HCT116 (cell line): ENCODE measurements around the gene HNMT. TPM values are rescaled to one million over a fixed set of nuclear protein-coding genes. Genes with fewer than 3 reads are reported as not detected.

Experiments
- ATAC-seq: fragments of 200-7000 bp; cut with Tn5 transposase; 2 replicates; pipeline ENCODE4 v1.9.1; 2020; ENCODE audit warnings: mild to moderate bottlenecking, moderate library complexity
- BruUV-seq: library from RNA; stranded (reverse); fragments of 400-500 nt; replicated peaks from 2 replicates; lab custom pipeline; 2021; lab: Mats Ljungman, UMichigan
- CTCF ChIA-PET: fragments of 300-600 bp; sonication (Branson Sonifier 250); formaldehyde crosslinking; loops from one replicate; lab custom pipeline; 2021; ENCODE audit warnings: antibody characterized with exemption; lab: Charles Lee
- POLR2A ChIA-PET: fragments of 300-600, 350-600 bp; sonication (Branson Sonifier 250); formaldehyde crosslinking; loops from one replicate; lab custom pipeline; 2021; ENCODE audit warnings: antibody characterized with exemption; lab: Charles Lee
- RAD21 ChIA-PET, 2 experiments: fragments of 300-600 bp; sonication (Branson Sonifier 250); formaldehyde crosslinking; loops; one replicate each; lab custom pipeline; 2023; ENCODE audit warnings: low total read pairs in 2 of 2; ENCODE audit not compliant: uncharacterized antibody in 2 of 2, unreplicated experiment in 2 of 2, low non-redundant PET in 1 of 2; lab: Charles Lee
- DNase-seq: peaks from one replicate; pipeline ENCODE4 v3.0.0-alpha.2; 2010; ENCODE audit warnings: low read depth, low spot score
- H2AFZ ChIP-seq: fragments of 200-600 bp; shearing (Covaris generic), sonication (generic); 2 replicates; pipeline ENCODE4 v1.6.1; 2017; ENCODE audit warnings: low read depth, mixed run types, mixed read lengths, antibody characterized with exemption, low read length; ENCODE audit not compliant: poor library complexity, severe bottlenecking
- H3K27ac ChIP-seq: 2 replicates; pipeline ENCODE4 v1.5.1; 2012; ENCODE audit warnings: low read depth, low read length
- H3K27me3 ChIP-seq: fragments of 200-600 bp; sonication (generic); 2 replicates; pipeline ENCODE4 v1.6.1; 2016; ENCODE audit warnings: mixed run types, low read length, mixed read lengths; ENCODE audit not compliant: insufficient read depth
- H3K36me3 ChIP-seq, 2 experiments: fragments of 200-500 bp in 1 of 2; fragments of 200-600 bp in 1 of 2; sonication (Bioruptor generic) in 1 of 2; sonication (generic) in 1 of 2; 2 replicates each; pipeline versions ENCODE4 v1.5.1 to v1.6.1; 2014 to 2016; ENCODE audit warnings: low read length in 2 of 2, inconsistent platforms in 1 of 2, mixed read lengths in 1 of 2, mixed run types in 1 of 2; ENCODE audit not compliant: insufficient read depth in 2 of 2, control insufficient read depth in 1 of 2
- H3K4me1 ChIP-seq, 2 experiments: fragments of 200-600 bp in 1 of 2; sonication (generic) in 1 of 2; 2 replicates each; pipeline versions ENCODE4 v1.5.1 to v1.6.1; 2012 to 2017; ENCODE audit warnings: low read length in 2 of 2, inconsistent platforms in 1 of 2, mild to moderate bottlenecking in 1 of 2, mixed read lengths in 1 of 2, mixed run types in 1 of 2, moderate library complexity in 1 of 2; ENCODE audit not compliant: insufficient read depth in 2 of 2, control insufficient read depth in 1 of 2
- H3K4me2 ChIP-seq: fragments of 200-600 bp; sonication (generic); 2 replicates; pipeline ENCODE4 v1.6.1; 2017; ENCODE audit warnings: mixed run types, low read length, mixed read lengths
- H3K4me3 ChIP-seq, 2 experiments: fragments of 200-600 bp in 1 of 2; sonication (generic) in 1 of 2; replicated peaks in 1 of 2; 2 replicates each; pipeline ENCODE4 v1.5.1; 2011 to 2016; ENCODE audit warnings: low read length in 2 of 2, control low read depth in 1 of 2, low read depth in 1 of 2, mild to moderate bottlenecking in 1 of 2, mixed read lengths in 1 of 2, mixed run types in 1 of 2
- H3K79me2 ChIP-seq: fragments of 200-600 bp; sonication (generic); 2 replicates; pipeline ENCODE4 v1.6.1; 2017; ENCODE audit warnings: mild to moderate bottlenecking, mixed run types, low read length, moderate library complexity, mixed read lengths; ENCODE audit not compliant: insufficient read depth
- H3K9ac ChIP-seq: fragments of 200-600 bp; sonication (generic); 2 replicates; pipeline ENCODE4 v1.6.1; 2016; ENCODE audit warnings: low read length, mixed read lengths
- H3K9me2 ChIP-seq: fragments of 200-600 bp; sonication (generic), shearing (Covaris generic); 2 replicates; pipeline ENCODE4 v1.6.1; 2017; ENCODE audit warnings: mixed run types, mild to moderate bottlenecking, moderate library complexity; ENCODE audit not compliant: insufficient read depth
- H3K9me3 ChIP-seq, 2 experiments: fragments of 200-500 bp in 1 of 2; fragments of 200-600 bp in 1 of 2; sonication (Bioruptor generic) in 1 of 2; sonication (generic) in 1 of 2; 2 replicates each; pipeline ENCODE4 v1.6.1; 2014 to 2017; ENCODE audit warnings: low read length in 2 of 2, mixed read lengths in 2 of 2, inconsistent platforms in 1 of 2, low read depth in 1 of 2, mild to moderate bottlenecking in 1 of 2, mixed run types in 1 of 2, moderate library complexity in 1 of 2; ENCODE audit not compliant: control insufficient read depth in 1 of 2, insufficient read depth in 1 of 2
- H4K20me1 ChIP-seq: fragments of 200-600 bp; sonication (generic), shearing (Covaris generic); 2 replicates; pipeline ENCODE4 v1.6.1; 2017; ENCODE audit warnings: mixed run types, mild to moderate bottlenecking, moderate library complexity; ENCODE audit not compliant: insufficient read depth
- ATF3 ChIP-seq: IDR thresholded peaks from 2 replicates; pipeline ENCODE4 v1.6.1; 2012
- CBX3 ChIP-seq: IDR thresholded peaks from 2 replicates; pipeline ENCODE4 v1.6.1; 2012; ENCODE audit warnings: low read depth
- CEBPB ChIP-seq: IDR thresholded peaks from 2 replicates; pipeline ENCODE4 v1.6.1; 2012; ENCODE audit warnings: low read depth
- EGR1 ChIP-seq: IDR thresholded peaks from 2 replicates; pipeline ENCODE4 v1.6.1; 2012; ENCODE audit warnings: low read depth
- ELF1 ChIP-seq: IDR thresholded peaks from 2 replicates; pipeline ENCODE4 v1.6.1; 2012; ENCODE audit warnings: low read depth, borderline replicate concordance
- EZH2 ChIP-seq: fragments of 200-600 bp; sonication (generic); IDR thresholded peaks from 2 replicates; pipeline ENCODE4 v1.6.1; 2017; ENCODE audit warnings: antibody characterized with exemption, mixed run types
- FOSL1 ChIP-seq: IDR thresholded peaks from 2 replicates; pipeline ENCODE4 v1.6.1; 2012; ENCODE audit warnings: low read depth
- JUND ChIP-seq: IDR thresholded peaks from 2 replicates; pipeline ENCODE4 v1.6.1; 2012
- POLR2A ChIP-seq: IDR thresholded peaks from 2 replicates; pipeline ENCODE4 v1.7.0; 2011; ENCODE audit warnings: borderline replicate concordance; ENCODE audit not compliant: insufficient read depth, insufficient read length; ENCODE audit errors: extremely low read depth
- POLR2AphosphoS5 ChIP-seq: IDR thresholded peaks from 2 replicates; pipeline ENCODE4 v1.6.1; 2011; ENCODE audit warnings: mild to moderate bottlenecking, low read depth, low read length, moderate library complexity
- RAD21 ChIP-seq: IDR thresholded peaks from 2 replicates; pipeline ENCODE4 v1.6.1; 2012; ENCODE audit warnings: low read depth, mild to moderate bottlenecking
- REST ChIP-seq: IDR thresholded peaks from 2 replicates; pipeline ENCODE4 v1.6.1; 2012; ENCODE audit warnings: low read depth
- SIN3A ChIP-seq: IDR thresholded peaks from 2 replicates; pipeline ENCODE4 v1.6.1; 2012; ENCODE audit warnings: low read depth
- SP1 ChIP-seq: IDR thresholded peaks from 2 replicates; pipeline ENCODE4 v1.6.1; 2012; ENCODE audit warnings: low read depth
- SRF ChIP-seq: IDR thresholded peaks from 2 replicates; pipeline ENCODE4 v1.6.1; 2012; ENCODE audit warnings: low read depth
- TCF7L2 ChIP-seq: IDR thresholded peaks from 2 replicates; pipeline ENCODE4 v1.7.0; 2011; ENCODE audit warnings: borderline replicate concordance, inconsistent platforms; ENCODE audit not compliant: insufficient read depth, insufficient read length; ENCODE audit errors: extremely low read depth
- ZBTB33 ChIP-seq: IDR thresholded peaks from 2 replicates; pipeline ENCODE4 v1.6.1; 2011; ENCODE audit warnings: mild to moderate bottlenecking, low read length, moderate library complexity; ENCODE audit not compliant: insufficient replicate concordance; ENCODE audit errors: extremely low read depth
- ZFX ChIP-seq: fragments of 450-650 bp; IDR thresholded peaks from 2 replicates; pipeline ENCODE4 v1.6.1; 2017
- ZNF274 ChIP-seq: fragments of 200-500 bp; sonication (Bioruptor generic); IDR thresholded peaks from 2 replicates; pipeline ENCODE4 v1.6.1; 2014; ENCODE audit warnings: mild to moderate bottlenecking, low read depth, low read length, inconsistent platforms
- intact Hi-C: fragments of 100-400 bp; cut with micrococcal nuclease; formaldehyde crosslinking; loops from 2 replicates; pipeline ENCODE4 v1.10.0; 2022
- total RNA-seq: library from RNA; stranded (reverse); gene quantifications from one replicate; pipeline ENCODE4 v1.2.1, GENCODE V29; 2021; ENCODE audit not compliant: unreplicated experiment

Gene HNMT
- total RNA-seq, 1 experiment from 2014 or later: not detected

DNA sequence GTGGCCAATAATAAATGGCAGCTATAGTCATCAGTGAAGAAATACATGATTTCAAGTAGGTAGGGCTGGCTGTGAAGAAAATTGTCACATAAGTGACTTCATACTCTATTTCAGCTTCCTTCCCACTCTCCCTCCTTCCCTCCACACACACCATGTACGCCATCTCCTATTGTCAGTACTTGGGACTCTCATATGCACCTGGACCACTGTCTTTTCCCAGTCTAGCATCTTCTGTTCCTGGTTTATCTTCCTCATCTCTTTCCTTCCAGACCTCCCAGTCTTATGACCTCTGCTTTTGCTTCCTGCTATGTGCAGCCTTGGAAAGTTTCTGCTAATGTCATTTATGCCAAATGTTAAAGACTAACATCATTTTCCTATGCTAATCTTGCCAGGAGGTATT, 35.0 kb downstream of the HNMT start:
- RAD21 ChIA-PET: no interaction called here
- no peak for ATAC-seq
- TF ChIP-seq CBX3 (no peak), POLR2A (no peak), JUND (no peak), EZH2 (no peak), SRF (no peak), ATF3 (no peak), ZNF274 (no peak), REST (no peak), EGR1 (no peak), ZFX (no peak), RAD21 (no peak), SP1 (no peak), POLR2AphosphoS5 (no peak), FOSL1 (no peak), TCF7L2 (no peak), ZBTB33 (no peak), CEBPB (no peak), ELF1 (no peak), SIN3A (no peak)

More for the DNA sequence above, 35.0 kb downstream of the HNMT start:
- H3K9ac ChIP-seq: no peak overlapping the region
- H2AFZ ChIP-seq: no peak overlapping the region
- no TSS peak for BruUV-seq
- no peak for DNase-seq
- no peaks in the 10 kb centered on the region for H3K36me3 ChIP-seq
- ChIA-PET POLR2A (no interaction called here), CTCF (no interaction called here)
- H3K4me1 ChIP-seq: no peaks in the 10 kb centered on the region
- H3K27ac ChIP-seq: no peak overlapping the region
- H3K4me3 ChIP-seq: no peak overlapping the region
- intact Hi-C loops: no loop called here
- no peaks in the 10 kb centered on the region for H3K79me2 ChIP-seq
- H3K4me2 ChIP-seq: no peak overlapping the region
- no peaks in the 10 kb centered on the region for H3K27me3 ChIP-seq
- H3K9me2 ChIP-seq: no peaks in the 10 kb centered on the region
- H3K9me3 ChIP-seq: no peaks in the 10 kb centered on the region
- no peaks in the 10 kb centered on the region for H4K20me1 ChIP-seq
